GM19324 (cell line): ENCODE data around the gene THUMPD1.
"Not testable (repeated sequence)": the region's sequence is repeated elsewhere in the genome, so short reads cannot be mapped to it uniquely, and the experiment has no call there.

ENCODE experiments used
- ATAC-seq: cut with Tn5 transposase; IDR thresholded peaks from one replicate; pipeline ENCODE4 v1.9.1; 2021; ENCODE audit warnings: mild to moderate bottlenecking, moderate library complexity; ENCODE audit not compliant: unreplicated experiment, low FRiP score

Gene THUMPD1

GRCh38 chr16:20741554-20742285, at the start of gene THUMPD1:
TSS of gene THUMPD1 (minus strand) at chr16:20741818. CDS start at chr16:20741739, 79 bp downstream.
- peak; percentile 90 for ATAC-seq

GRCh38 chr16:20789130-20789529, 47.5 kb upstream of the THUMPD1 start:
- no peak for ATAC-seq

- ATAC-seq = no peak
These were observed 42.6 kb upstream of the THUMPD1 start for GRCh38 chr16:20784204-20784603.

- no peak for ATAC-seq
These were observed 40.9 kb upstream of the THUMPD1 start for GRCh38 chr16:20782470-20782869.

GRCh38 chr16:20781697-20782096, 40.1 kb upstream of the THUMPD1 start:
- ATAC-seq = no peak

GRCh38 chr16:20774703-20775362, 33.2 kb upstream of the THUMPD1 start:
- no peak for ATAC-seq

GRCh38 chr16:20773679-20774078, 32.1 kb upstream of the THUMPD1 start:
- no peak for ATAC-seq

GRCh38 chr16:20768818-20769217, 27.2 kb upstream of the THUMPD1 start:
- no peak for ATAC-seq

GRCh38 chr16:20768121-20768520, 26.5 kb upstream of the THUMPD1 start:
- no peak for ATAC-seq

GRCh38 chr16:20767577-20767976, 26.0 kb upstream of the THUMPD1 start:
- ATAC-seq = no peak

- ATAC-seq = no peak
These were observed 24.7 kb upstream of the THUMPD1 start for GRCh38 chr16:20766294-20766693.

- no peak for ATAC-seq
These were observed 24.1 kb upstream of the THUMPD1 start for GRCh38 chr16:20765732-20766131.

- ATAC-seq = not testable (repeated sequence)
These were observed 22.8 kb upstream of the THUMPD1 start for GRCh38 chr16:20764448-20764847.

- peak; percentile 96 for ATAC-seq
These were observed 22.0 kb upstream of the THUMPD1 start, which contains the start of gene ACSM3 for GRCh38 chr16:20763461-20764232. TSS of gene ACSM3 (plus strand) at chr16:20764014. CDS start at chr16:20770035, 6,021 bp downstream.

- no peak for ATAC-seq
These were observed 20.9 kb upstream of the THUMPD1 start for GRCh38 chr16:20762404-20763123.

GRCh38 chr16:20761175-20761574, 19.6 kb upstream of the THUMPD1 start:
- no peak for ATAC-seq

GRCh38 chr16:20760346-20760745, 18.7 kb upstream of the THUMPD1 start:
- no peak for ATAC-seq

- not testable (repeated sequence) for ATAC-seq
These were observed 14.2 kb upstream of the THUMPD1 start for GRCh38 chr16:20755799-20756198.

- ATAC-seq = no peak
These were observed 13.6 kb upstream of the THUMPD1 start for GRCh38 chr16:20755238-20755637.

GRCh38 chr16:20753727-20754126, 12.1 kb upstream of the THUMPD1 start:
- ATAC-seq = no peak
